ENCODE results near the gene LRRC36. TPM values are rescaled to one million over a fixed set of nuclear protein-coding genes. Genes with fewer than 3 reads are reported as not detected.
A peak's percentile ranks its signal among the peaks of the same experiment; 100 is the strongest.

Gene LRRC36
- total RNA-seq, 1 experiment from 2014 or later, result not detected

GRCh38 chr16:67294171-67294757 lies 32.4 kb upstream of the LRRC36 start:
- intact Hi-C loops (cut with micrococcal nuclease; ENCODE audit: unreplicated experiment), result no loop called here
- Histone ChIP-seq H3K4me3 (no peak overlapping the region), H3K4me2 (no peak overlapping the region), H3K36me3 (ENCODE audit: low read depth) (no peaks in the 10 kb centered on the region), H3K9me3 (ENCODE audit: insufficient read depth, low read depth) (no peaks in the 10 kb centered on the region), H3K9me2 (ENCODE audit: insufficient read depth) (no peaks in the 10 kb centered on the region), H3K27ac (no peak overlapping the region), H3K27me3 (ENCODE audit: insufficient read depth, low read depth) (no peaks in the 10 kb centered on the region), H4K20me1 (ENCODE audit: insufficient read depth) (no peaks in the 10 kb centered on the region), H3K4me1 (replicated peaks; ENCODE audit: insufficient read depth) (peaks cover 20% of the 10 kb centered on the region), H3K79me2 (ENCODE audit: low read depth) (no peaks in the 10 kb centered on the region), H2AFZ (no peak overlapping the region), H3F3A (ENCODE audit: insufficient read depth, low read depth) (peaks cover 6% of the 10 kb centered on the region; the same call in 1 of the 2 replicates)
- CTCF ChIA-PET, result interaction anchor here (0.6 kb wide), 1 partner anchor 26 kb away, joined by 10 read pairs; no protein-coding TSS in a partner anchor
- DNase-seq, result no peak
- TF ChIP-seq EZH2 (IDR thresholded peaks at IDR 0.05; ENCODE audit: low read depth), result no peak
- TF ChIP-seq CTCF (conservative IDR thresholded peaks at IDR 0.05), result no peak
- POLR2A ChIA-PET (ENCODE audit: unreplicated experiment), result no interaction called here
- BruUV-seq (replicated peaks), result no TSS peak

- Histone ChIP-seq H3K27ac (no peak overlapping the region), H3K27me3 (ENCODE audit: insufficient read depth, low read depth) (no peaks in the 10 kb centered on the region), H3K4me2 (no peak overlapping the region), H3F3A (ENCODE audit: insufficient read depth, low read depth) (peaks cover 6% of the 10 kb centered on the region; the same call in 1 of the 2 replicates), H3K9me2 (ENCODE audit: insufficient read depth) (no peaks in the 10 kb centered on the region), H2AFZ (no peak overlapping the region), H3K79me2 (ENCODE audit: low read depth) (no peaks in the 10 kb centered on the region), H4K20me1 (ENCODE audit: insufficient read depth) (no peaks in the 10 kb centered on the region), H3K9me3 (ENCODE audit: insufficient read depth, low read depth) (no peaks in the 10 kb centered on the region), H3K36me3 (ENCODE audit: low read depth) (no peaks in the 10 kb centered on the region), H3K4me3 (no peak overlapping the region), H3K4me1 (replicated peaks; ENCODE audit: insufficient read depth) (peaks cover 16% of the 10 kb centered on the region)
- ChIA-PET POLR2A (ENCODE audit: unreplicated experiment) (no interaction called here), CTCF (no interaction called here)
- intact Hi-C loops (cut with micrococcal nuclease; ENCODE audit: unreplicated experiment), result no loop called here
- no peak for DNase-seq
- TF ChIP-seq CTCF (conservative IDR thresholded peaks at IDR 0.05), result no peak
- no peak for TF ChIP-seq EZH2 (IDR thresholded peaks at IDR 0.05; ENCODE audit: low read depth)
- BruUV-seq (replicated peaks), result no TSS peak
These were observed 31.7 kb upstream of the LRRC36 start for GRCh38 chr16:67294938-67295361.

- POLR2A ChIA-PET (ENCODE audit: unreplicated experiment), result no interaction called here
- Histone ChIP-seq H3K4me2 (peak overlapping the region; percentile 12; the same call in 1 of the 2 replicates), H3F3A (ENCODE audit: insufficient read depth, low read depth) (peaks cover 6% of the 10 kb centered on the region; the same call in 1 of the 2 replicates), H3K9me2 (ENCODE audit: insufficient read depth) (no peaks in the 10 kb centered on the region), H3K79me2 (ENCODE audit: low read depth) (no peaks in the 10 kb centered on the region), H2AFZ (no peak overlapping the region), H3K27me3 (ENCODE audit: insufficient read depth, low read depth) (no peaks in the 10 kb centered on the region), H3K4me1 (replicated peaks; ENCODE audit: insufficient read depth) (peaks cover 11% of the 10 kb centered on the region), H4K20me1 (ENCODE audit: insufficient read depth) (no peaks in the 10 kb centered on the region), H3K4me3 (no peak overlapping the region), H3K36me3 (ENCODE audit: low read depth) (no peaks in the 10 kb centered on the region), H3K9me3 (ENCODE audit: insufficient read depth, low read depth) (no peaks in the 10 kb centered on the region), H3K27ac (no peak overlapping the region)
- BruUV-seq (replicated peaks), result no TSS peak
- intact Hi-C loops (cut with micrococcal nuclease; ENCODE audit: unreplicated experiment), result no loop called here
- CTCF ChIA-PET, result interaction anchor here (1.0 kb wide), 1 partner anchor 12 kb away, joined by 4 read pairs; no protein-coding TSS in a partner anchor
- no peak for TF ChIP-seq EZH2 (IDR thresholded peaks at IDR 0.05; ENCODE audit: low read depth)
- DNase-seq, result peak; percentile 45 to 69
These were observed 30.2 kb upstream of the LRRC36 start for GRCh38 chr16:67296420-67296819.

GRCh38 chr16:67298277-67298676 lies 28.3 kb upstream of the LRRC36 start:
- no TSS peak for BruUV-seq (replicated peaks)
- H3K27ac ChIP-seq, result no peak overlapping the region
- intact Hi-C loops (cut with micrococcal nuclease; ENCODE audit: unreplicated experiment), result no loop called here
- no peak overlapping the region for H3K4me2 ChIP-seq
- H2AFZ ChIP-seq, result no peak overlapping the region
- POLR2A ChIA-PET (ENCODE audit: unreplicated experiment), result no interaction called here
- peaks cover 6% of the 10 kb centered on the region; the same call in 1 of the 2 replicates for H3F3A ChIP-seq (ENCODE audit: insufficient read depth, low read depth)
- no peaks in the 10 kb centered on the region for H3K27me3 ChIP-seq (ENCODE audit: insufficient read depth, low read depth)
- no peaks in the 10 kb centered on the region for H4K20me1 ChIP-seq (ENCODE audit: insufficient read depth)
- H3K4me3 ChIP-seq, result no peak overlapping the region
- TF ChIP-seq EZH2 (IDR thresholded peaks at IDR 0.05; ENCODE audit: low read depth) (no peak), CTCF (conservative IDR thresholded peaks at IDR 0.05) (no peak)
- no peak for DNase-seq
- H3K9me2 ChIP-seq (ENCODE audit: insufficient read depth), result no peaks in the 10 kb centered on the region
- H3K36me3 ChIP-seq (ENCODE audit: low read depth), result no peaks in the 10 kb centered on the region
- CTCF ChIA-PET, result no interaction called here
- peaks cover 11% of the 10 kb centered on the region for H3K4me1 ChIP-seq (replicated peaks; ENCODE audit: insufficient read depth)
- H3K79me2 ChIP-seq (ENCODE audit: low read depth), result no peaks in the 10 kb centered on the region
- no peaks in the 10 kb centered on the region for H3K9me3 ChIP-seq (ENCODE audit: insufficient read depth, low read depth)
